Measurements from ENCODE around the gene FFAR1.

The FFAR1 gene, protein sequence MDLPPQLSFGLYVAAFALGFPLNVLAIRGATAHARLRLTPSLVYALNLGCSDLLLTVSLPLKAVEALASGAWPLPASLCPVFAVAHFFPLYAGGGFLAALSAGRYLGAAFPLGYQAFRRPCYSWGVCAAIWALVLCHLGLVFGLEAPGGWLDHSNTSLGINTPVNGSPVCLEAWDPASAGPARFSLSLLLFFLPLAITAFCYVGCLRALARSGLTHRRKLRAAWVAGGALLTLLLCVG (N-terminal part only)

GRCh38 chr19:35347171-35347929, at the start of gene FFAR1:
TSS of gene FFAR1 (plus strand) at chr19:35347902. CDS start at chr19:35351552, 3,650 bp downstream.
- peak; percentile 53 for DNase-seq

GRCh38 chr19:35297922-35298321, 49.8 kb upstream of the FFAR1 start:
- no peak for DNase-seq

DNA sequence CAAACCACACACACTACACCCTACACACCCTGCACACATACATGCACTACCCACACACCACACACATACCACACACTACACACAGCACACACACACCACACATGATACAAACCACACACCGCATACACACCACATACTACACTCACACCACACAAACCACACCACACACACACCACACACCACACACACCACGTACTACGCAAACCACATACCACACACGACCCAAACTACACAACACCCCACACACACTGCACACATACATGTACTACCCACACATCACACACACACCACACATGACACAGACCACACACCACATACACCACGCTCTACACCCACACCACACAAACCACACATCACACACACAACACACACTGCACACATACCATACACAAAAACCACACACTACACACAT, 49.1 kb upstream of the FFAR1 start:
- no peak for DNase-seq

GRCh38 chr19:35299523-35300338, 48.0 kb upstream of the FFAR1 start:
- no peak for DNase-seq

DNA sequence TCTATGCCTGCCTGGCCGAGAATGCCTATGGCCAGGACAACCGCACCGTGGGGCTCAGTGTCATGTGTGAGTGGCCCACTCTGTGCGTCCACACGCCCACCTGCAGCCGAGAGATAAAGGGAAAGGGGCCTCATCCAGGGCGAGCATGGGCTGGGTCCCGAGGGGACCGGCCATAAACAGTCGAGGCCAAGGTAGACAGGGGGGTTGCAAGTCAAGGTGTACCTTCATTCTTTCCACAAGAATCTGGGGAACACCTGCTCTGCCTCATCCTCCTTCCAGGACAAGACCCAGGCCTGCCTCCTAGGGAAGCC, 47.4 kb upstream of the FFAR1 start:
- no peak for DNase-seq

DNA sequence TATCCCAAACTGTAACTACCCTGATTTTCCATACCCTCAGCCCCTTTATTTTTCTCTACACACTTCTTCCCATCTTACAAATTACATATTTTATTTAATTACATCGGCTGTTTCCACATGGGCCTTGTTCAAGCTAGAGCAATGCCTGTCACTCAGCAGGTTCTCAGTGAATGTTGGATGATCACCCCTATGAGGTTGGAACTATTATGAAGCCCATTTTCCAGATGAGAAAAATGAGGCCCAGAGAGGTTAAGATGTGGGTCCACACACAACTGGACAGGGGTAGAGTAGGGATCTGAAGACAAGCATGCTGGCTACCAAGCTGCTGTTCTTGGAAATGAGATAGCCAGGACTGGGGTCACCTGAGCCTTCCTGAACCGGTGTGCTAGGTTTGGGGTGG, 45.7 kb upstream of the FFAR1 start:
- DNase-seq: no peak

DNA sequence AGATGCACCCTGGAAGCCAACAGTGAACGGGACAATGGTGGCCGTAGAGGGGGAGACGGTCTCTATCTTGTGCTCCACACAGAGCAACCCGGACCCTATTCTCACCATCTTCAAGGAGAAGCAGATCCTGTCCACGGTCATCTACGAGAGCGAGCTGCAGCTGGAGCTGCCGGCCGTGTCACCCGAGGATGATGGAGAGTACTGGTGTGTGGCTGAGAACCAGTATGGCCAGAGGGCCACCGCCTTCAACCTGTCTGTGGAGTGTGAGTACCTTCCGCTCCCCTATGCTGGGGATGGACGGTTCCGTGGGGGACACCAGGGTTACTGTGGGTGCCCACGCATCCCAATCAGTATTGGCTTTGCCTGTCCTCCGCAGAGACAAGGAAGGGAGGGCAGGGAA, 45.3 kb upstream of the FFAR1 start:
- no peak for DNase-seq

- no peak for DNase-seq
Observed at GRCh38 chr19:35303357-35303915, 44.3 kb upstream of the FFAR1 start.

- no peak for DNase-seq
Observed at GRCh38 chr19:35304036-35304435, 43.7 kb upstream of the FFAR1 start.

DNA sequence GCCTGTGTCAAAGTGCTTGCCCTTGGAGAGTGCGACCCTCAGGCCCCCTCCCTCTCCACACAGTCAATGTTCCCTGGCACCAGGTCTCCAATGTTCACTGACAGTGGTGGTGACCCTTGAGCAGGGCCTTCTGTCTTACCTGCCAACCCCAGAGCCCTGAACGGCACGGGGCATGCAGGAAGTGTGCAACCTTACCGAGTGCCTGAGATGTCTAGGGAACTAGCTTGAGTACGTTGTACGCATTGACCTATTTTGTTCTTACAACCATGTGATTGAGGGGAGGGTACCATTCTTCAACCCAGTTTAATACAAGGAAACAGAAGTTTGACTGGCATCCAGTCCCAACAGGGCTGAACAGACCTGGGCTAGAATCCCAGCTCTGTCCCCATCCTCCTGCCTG, 42.5 kb upstream of the FFAR1 start:
- DNase-seq: no peak

- DNase-seq: no peak
Observed at GRCh38 chr19:35306473-35307246, 41.0 kb upstream of the FFAR1 start.

- no peak for DNase-seq
Observed at GRCh38 chr19:35307931-35308330, 39.8 kb upstream of the FFAR1 start.

GRCh38 chr19:35308910-35309309, 38.8 kb upstream of the FFAR1 start:
- no peak for DNase-seq

DNA sequence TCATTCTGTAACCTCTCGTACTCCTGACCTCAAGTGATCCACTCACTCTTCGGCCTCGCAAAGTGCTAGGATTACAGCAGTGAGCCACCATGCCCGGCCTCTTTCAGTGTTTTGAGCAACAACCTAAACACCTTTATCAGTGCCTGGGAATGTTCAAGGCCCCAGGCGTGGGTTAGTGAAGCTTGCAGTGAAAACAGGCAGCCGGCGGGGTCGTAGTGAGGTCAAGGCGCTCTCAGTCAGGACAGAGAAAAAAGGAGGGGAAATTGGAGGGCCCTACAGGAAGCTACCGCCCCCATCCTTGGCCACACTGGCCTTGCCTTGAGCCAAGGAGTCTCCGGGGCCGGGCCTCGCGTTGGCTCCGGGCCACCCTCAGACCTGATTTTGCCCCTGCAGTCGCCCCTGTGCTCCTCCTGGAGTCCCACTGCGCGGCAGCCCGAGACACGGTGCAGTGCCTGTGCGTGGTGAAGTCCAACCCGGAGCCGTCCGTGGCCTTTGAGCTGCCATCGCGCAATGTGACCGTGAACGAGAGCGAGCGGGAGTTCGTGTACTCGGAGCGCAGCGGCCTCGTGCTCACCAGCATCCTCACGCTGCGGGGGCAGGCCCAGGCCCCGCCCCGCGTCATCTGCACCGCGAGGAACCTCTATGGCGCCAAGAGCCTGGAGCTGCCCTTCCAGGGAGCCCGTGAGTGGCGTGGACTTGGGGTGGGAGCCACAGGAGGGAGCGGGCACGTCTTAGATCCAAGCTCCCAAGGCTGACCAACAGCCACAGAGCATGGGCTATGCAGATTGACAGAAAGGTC, 38.0 kb upstream of the FFAR1 start:
- no peak for DNase-seq

DNA sequence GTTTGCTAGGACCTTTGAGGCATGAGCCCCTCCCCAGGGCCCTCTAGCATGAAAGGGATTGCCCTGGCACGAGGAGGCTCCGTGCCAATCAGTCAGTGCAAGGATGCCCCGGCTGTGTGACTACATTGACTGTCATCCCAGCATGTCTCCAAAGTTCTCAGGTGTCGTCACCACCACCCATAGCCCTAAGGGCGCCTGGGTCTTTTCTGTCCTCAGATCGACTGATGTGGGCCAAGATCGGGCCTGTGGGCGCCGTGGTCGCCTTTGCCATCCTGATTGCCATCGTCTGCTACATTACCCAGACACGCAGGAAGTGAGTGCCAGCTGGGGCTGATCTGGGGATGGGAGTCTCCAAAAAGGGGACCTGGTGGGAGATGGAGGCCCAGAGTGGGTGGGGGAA, 37.4 kb upstream of the FFAR1 start:
- no peak for DNase-seq

DNA sequence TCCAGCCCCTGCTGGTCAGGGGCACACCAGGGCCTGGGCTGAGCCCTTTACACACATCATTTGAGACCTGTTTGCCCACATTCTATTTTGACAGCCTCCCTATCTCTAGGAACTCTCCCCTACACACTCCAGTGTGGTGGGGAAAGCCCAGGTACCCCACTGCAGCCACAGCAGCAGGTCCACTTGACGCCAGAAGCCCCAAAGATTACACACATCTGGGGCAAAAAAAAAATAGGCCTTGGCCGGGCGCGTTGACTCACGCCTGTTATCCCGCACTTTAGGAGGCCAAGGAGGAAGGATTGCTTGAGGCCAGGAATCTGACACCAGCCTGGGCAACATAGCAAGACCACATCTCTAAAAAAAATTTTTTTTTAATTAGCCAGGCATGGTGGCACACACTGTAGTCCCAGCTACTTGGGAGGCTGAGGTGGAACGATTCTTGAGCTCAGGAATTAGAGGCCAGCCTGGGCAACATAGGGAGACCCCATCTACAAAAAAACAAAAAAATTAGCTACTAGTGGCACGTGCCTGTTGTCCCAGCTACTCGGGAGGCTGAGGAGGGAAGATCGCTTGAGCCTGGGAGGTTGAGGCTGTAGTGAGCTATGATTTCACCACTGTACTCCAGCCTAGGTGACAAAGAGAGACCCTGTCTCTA, 36.8 kb upstream of the FFAR1 start:
- DNase-seq: no peak

GRCh38 chr19:35311901-35312665, 35.6 kb upstream of the FFAR1 start:
- no peak for DNase-seq

- DNase-seq: no peak
Observed at GRCh38 chr19:35313587-35313986, 34.1 kb upstream of the FFAR1 start.

DNA sequence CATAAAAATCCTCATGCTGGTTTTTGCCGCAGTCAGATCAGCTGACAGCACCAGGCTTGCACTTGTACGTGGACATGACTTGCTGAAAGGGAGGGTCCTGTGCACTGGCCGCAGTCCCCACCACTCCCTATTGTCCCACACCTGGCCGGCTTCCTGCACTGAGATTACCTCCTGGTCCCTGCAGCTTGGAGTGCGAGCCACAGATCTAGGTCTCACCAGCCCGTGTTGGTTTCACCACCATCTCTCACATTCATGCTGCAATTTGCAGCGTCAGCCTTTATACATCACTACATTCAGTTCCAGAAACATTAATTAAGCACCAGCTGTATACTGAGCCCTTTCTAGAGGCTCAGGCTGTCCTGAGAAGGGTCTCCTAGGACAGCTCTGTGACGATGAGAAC, 33.7 kb upstream of the FFAR1 start:
- DNase-seq: no peak

GRCh38 chr19:35314858-35315470, 32.7 kb upstream of the FFAR1 start:
- DNase-seq: no peak

All from KG1 (cell line).